Measurements from ENCODE around the gene LPIN1. TPM values are rescaled to one million over a fixed set of nuclear protein-coding genes. Genes with fewer than 3 reads are reported as not detected.

LPIN1 gene
- total RNA-seq, 4 donors from 2014 or later, result 19.0 to 52.3 (median 30.5) TPM

GRCh38 chr2:11788461-11789124 lies 42.2 kb downstream of the LPIN1 start:
- DNase-seq, result no peak
- Histone ChIP-seq H3K4me1 (no peaks in the 10 kb centered on the region), H3K27me3 (no peaks in the 10 kb centered on the region), H3K27ac (no peak overlapping the region), H3K9me3 (no peaks in the 10 kb centered on the region), H3K36me3 (no peaks in the 10 kb centered on the region), H3K4me3 (no peak overlapping the region)
- TF ChIP-seq CTCF (IDR thresholded peaks at IDR 0.05), result no peak
- no peak for TF ChIP-seq POLR2A (IDR thresholded peaks at IDR 0.05)
- intact Hi-C loops (cut with DNase I; ENCODE audit: low total_unique reads), result no loop called here

- Histone ChIP-seq H3K36me3 (no peaks in the 10 kb centered on the region), H3K27ac (no peak overlapping the region)
- TF ChIP-seq POLR2A (IDR thresholded peaks at IDR 0.05) (no peak), CTCF (IDR thresholded peaks at IDR 0.05) (no peak)
These were observed 42.8 kb downstream of the LPIN1 start for GRCh38 chr2:11789243-11789642.

GRCh38 chr2:11790228-11790627 lies 43.8 kb downstream of the LPIN1 start:
- no peaks in the 10 kb centered on the region for H3K4me1 ChIP-seq
- no peak for DNase-seq
- intact Hi-C loops (cut with DNase I; ENCODE audit: low total_unique reads), result no loop called here
- TF ChIP-seq POLR2A (IDR thresholded peaks at IDR 0.05), result no peak
- no peak for TF ChIP-seq CTCF (IDR thresholded peaks at IDR 0.05)
- H3K4me3 ChIP-seq, result no peak overlapping the region
- no peaks in the 10 kb centered on the region for H3K9me3 ChIP-seq
- no peaks in the 10 kb centered on the region for H3K27me3 ChIP-seq
- no peak overlapping the region for H3K27ac ChIP-seq
- no peaks in the 10 kb centered on the region for H3K36me3 ChIP-seq

More at GRCh38 chr2:11789243-11789642, 42.8 kb downstream of the LPIN1 start:
- H3K4me1 ChIP-seq, result no peaks in the 10 kb centered on the region
- no peaks in the 10 kb centered on the region for H3K27me3 ChIP-seq
- no peak overlapping the region for H3K4me3 ChIP-seq
- intact Hi-C loops (cut with DNase I; ENCODE audit: low total_unique reads), result no loop called here
- no peaks in the 10 kb centered on the region for H3K9me3 ChIP-seq
- DNase-seq, result no peak

GRCh38 chr2:11795590-11795989 lies 49.2 kb downstream of the LPIN1 start:
- Histone ChIP-seq H3K36me3 (no peaks in the 10 kb centered on the region), H3K9me3 (no peaks in the 10 kb centered on the region), H3K4me1 (no peaks in the 10 kb centered on the region), H3K27ac (no peak overlapping the region), H3K27me3 (no peaks in the 10 kb centered on the region), H3K4me3 (no peak overlapping the region)
- TF ChIP-seq CTCF (IDR thresholded peaks at IDR 0.05) (no peak), POLR2A (IDR thresholded peaks at IDR 0.05) (no peak)
- intact Hi-C loops (cut with DNase I; ENCODE audit: low total_unique reads), result no loop called here
- no peak for DNase-seq

GRCh38 chr2:11796190-11797171 lies 50.0 kb downstream of the LPIN1 start:
- H3K4me1 ChIP-seq, result no peaks in the 10 kb centered on the region
- peak; percentile 42 for DNase-seq
- no peak overlapping the region for H3K27ac ChIP-seq
- TF ChIP-seq POLR2A (IDR thresholded peaks at IDR 0.05) (no peak), CTCF (IDR thresholded peaks at IDR 0.05) (no peak)
- no peaks in the 10 kb centered on the region for H3K9me3 ChIP-seq
- no peaks in the 10 kb centered on the region for H3K27me3 ChIP-seq
- no peaks in the 10 kb centered on the region for H3K36me3 ChIP-seq
- H3K4me3 ChIP-seq, result no peak overlapping the region
- intact Hi-C loops (cut with DNase I; ENCODE audit: low total_unique reads), result no loop called here
